HG02610 (cell line): ENCODE data around the gene ENHO.

Experiments used
- ATAC-seq: cut with Tn5 transposase; IDR thresholded peaks from one replicate; pipeline ENCODE4 v1.9.1; 2021; ENCODE audit warnings: mild to moderate bottlenecking, moderate library complexity; ENCODE audit not compliant: unreplicated experiment

Gene ENHO

GRCh38 chr9:34522971-34523797, at the start of gene ENHO:
TSS of gene ENHO (minus strand) at chr9:34522990. CDS start at chr9:34521695, 1,295 bp downstream.
- ATAC-seq: peak; percentile 74

DNA sequence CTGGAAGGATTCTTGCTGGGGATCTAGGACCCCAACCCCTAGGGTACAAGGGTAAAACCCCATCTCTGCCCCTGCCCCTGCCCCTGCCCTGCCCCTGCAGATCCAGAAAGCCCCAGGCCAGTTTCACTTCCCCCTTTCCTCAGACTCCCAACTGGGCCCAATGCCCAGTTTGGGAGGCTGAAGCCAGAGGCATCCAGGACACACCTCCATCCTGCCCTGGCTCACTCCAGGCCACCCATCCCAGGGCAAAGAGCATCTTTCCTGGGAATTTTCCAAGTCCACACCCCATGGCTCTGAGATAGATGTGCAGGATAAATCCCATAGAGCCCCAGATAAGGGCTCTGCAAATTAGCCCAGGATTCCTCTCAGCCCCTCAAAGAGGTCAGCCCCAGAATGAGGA, 49.3 kb upstream of the ENHO start:
- no peak for ATAC-seq

DNA sequence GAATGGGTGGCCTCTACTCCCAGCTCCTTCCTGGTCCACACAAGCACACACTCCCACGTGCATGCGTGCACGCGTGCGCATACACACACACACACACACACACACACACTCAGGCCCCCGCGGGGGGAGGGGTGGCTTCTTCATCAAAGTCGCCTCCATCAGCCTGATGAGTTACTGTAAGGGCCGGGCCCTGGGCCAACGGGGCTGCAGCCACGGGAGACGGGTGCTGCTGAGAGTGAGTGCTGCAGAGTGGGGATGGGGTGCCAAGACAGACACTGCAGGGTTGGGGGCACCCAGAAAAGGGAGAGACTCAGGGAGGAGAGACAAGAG, 48.7 kb upstream of the ENHO start:
- ATAC-seq: no peak

DNA sequence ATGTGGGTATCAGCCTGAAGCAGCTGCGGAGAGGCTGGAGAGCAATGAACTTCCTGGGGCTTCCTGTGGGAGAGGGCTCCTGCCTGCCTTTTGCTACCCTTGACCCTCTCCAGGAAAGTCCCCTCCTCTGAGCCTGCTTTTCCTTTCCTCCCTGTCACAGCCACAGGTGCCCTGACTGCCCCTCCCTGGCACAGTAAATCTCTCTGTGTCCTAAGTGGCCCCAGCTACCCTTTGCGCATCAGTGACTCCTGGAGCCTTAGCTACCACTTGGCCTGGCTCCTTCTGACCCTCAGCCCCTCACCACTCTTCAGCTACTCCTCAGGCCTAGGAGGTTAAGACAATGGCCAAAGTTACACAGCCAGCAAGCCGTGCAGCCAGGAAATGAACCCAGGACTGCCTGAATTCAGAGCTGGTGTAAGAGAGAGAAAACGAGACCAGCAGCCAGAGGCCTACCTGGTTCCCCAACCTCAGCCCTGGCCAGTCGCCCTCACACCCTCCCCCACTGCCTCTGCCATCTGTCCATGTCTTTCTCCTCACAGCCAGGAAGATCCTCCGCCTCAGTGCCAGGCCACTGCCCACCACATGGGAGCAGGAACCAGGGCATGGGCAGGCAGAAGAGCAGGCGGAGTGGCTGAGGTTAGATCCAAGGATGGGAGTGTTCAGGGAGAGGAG, 48.2 kb upstream of the ENHO start:
- ATAC-seq: no peak

- no peak for ATAC-seq
Measured at GRCh38 chr9:34570376-34570775, 47.6 kb upstream of the ENHO start.

- no peak for ATAC-seq
Measured at GRCh38 chr9:34568774-34569173, 46.0 kb upstream of the ENHO start.

GRCh38 chr9:34568133-34568532, 45.3 kb upstream of the ENHO start:
- ATAC-seq: no peak

DNA sequence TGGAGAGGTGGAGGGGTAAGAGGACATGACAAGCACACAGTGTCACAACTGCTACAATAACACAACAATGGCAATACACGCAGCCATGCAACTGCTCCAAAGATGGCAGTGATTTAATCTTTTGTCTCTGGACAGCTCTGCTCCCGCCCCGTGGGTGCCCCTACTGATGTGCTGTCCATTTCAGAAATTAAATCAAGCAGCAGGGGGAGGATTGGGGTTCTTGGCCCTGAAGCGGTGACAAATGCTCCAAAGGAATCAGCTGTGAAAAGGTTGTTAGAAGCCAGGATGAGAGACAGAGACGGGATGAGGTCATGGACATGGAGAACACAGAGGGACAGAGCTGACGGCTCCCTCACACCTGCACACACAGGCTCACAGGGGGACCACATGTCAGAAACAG, 44.2 kb upstream of the ENHO start:
- ATAC-seq: no peak

DNA sequence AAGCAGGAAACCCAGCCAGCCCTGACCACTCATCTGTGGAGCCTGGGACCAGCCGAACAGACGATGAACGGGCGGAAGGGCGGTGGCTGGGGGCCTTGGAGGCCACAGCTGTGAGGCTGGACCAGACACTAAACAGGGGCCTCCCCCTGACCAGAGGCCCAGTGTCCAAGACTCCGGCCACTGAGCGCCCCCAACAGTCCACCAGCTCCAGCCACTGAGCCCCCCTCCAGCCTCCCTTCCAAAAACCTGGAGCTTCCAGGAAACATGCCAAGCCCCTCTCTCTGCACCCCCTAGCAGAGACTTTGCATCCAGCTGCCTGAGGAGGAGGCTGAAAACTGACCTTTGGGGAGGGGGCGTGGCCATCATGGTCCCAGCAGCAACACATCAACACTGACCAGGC, 43.5 kb upstream of the ENHO start:
- no peak for ATAC-seq

DNA sequence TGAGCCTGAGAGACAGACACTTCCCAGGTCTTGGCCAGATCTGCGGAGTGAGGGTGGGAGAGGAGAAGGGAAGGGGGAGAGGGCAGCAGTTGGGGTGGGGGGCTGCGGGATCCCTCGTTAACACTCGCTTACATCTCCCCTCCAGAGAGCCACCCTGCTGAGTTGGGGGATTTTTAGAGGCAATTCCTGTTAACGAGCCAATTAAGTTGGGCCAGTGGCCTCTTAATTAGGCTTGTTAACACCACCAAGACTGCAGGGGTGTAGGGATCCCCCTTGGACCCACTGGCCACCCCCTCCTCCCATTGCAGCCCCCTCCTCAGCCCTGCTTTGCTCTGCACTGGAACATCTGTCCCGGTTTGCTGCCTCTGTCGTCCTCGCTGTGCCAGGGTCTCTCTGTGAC, 43.1 kb upstream of the ENHO start:
- no peak for ATAC-seq

GRCh38 chr9:34564617-34565016, 41.8 kb upstream of the ENHO start:
- ATAC-seq: no peak

DNA sequence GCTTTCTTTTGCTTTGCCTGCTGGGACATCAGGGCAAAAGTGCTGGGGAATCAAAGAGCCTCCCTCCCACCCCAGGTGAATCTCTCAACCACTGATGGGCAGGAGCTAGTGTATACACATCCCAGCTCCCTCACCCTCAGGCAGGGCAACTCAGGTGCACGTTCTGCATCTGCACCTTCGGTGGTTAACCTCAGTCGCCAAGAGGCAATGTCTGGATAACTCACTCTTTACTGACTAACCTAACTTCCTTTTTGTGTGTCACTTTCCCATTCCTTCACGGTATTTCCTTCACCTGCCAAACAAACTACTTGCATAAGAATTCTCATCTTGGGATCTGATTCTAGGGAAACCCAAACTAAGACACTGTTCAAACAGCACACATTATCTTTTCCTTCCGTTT, 40.5 kb upstream of the ENHO start:
- no peak for ATAC-seq

- ATAC-seq: no peak
Measured at GRCh38 chr9:34562135-34562745, 39.5 kb upstream of the ENHO start.

DNA sequence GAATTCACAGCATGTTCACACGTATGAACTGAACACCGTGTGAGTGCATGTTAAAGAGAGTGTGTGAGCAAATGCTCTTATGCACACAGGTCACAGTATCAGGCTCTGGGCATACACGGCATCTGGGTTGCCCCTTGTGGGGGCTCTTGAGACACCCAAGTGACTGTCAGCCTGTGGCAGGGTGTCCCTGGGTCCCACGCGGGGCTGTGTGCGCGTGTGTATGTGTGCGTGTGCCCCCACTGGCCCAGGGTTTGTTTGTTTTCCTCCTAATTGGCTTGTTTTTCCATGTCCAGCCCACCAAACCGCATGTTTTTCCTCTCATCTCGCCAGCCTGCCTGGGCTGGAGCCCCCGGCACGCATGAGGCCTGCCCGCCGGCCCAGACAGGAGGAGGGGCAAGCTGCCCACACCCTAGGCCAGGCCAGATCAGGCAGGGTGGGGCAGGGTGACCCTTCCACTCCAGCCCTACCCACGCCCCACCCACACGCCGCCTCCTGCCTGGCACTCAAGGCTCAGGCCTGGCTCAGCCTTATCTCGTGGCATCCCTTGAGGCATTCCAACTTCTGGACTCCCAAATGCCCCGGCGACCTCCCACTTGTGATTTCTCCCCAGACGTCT, 37.9 kb upstream of the ENHO start:
- ATAC-seq: no peak

DNA sequence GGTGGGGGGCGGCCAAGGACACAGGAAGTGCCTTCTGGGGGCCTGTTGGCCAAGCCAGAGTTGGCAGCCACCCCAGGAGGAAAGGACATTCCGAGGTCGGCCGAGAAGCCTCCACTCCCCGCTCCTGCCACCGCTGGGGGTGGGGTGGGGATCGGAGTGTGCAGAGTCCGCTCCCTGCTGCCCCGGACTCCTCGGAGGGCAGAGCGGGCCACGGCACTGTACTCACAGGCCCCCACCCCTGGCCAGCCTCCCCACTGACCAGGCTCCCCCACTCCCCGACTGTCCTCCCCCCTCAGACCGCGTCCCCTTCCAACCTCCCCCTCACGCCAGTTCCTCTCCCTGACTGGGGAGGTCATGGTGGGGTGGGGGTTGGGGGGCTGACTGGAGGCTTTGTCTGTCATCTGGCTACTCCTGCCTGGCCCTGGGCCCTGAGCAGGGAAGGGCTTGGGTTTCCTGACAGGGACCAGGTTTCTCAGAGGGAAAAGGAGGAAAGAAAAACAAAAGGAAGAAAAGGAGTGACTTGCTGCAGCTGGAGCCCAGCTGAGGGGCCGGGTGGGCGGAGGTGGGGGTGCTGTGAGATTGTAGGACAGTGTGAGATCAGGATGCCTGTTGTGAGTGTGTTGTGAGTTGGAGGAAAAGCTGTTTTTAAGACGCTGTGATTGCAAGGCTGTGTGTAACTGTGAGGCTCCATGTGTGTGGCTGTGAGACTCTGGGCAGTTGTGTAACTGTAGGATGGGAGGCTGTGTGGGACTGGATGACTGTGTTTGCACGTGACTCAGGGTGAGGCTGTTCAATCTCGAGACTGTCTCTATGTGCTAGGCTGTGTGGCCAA, 37.0 kb upstream of the ENHO start:
- no peak for ATAC-seq

DNA sequence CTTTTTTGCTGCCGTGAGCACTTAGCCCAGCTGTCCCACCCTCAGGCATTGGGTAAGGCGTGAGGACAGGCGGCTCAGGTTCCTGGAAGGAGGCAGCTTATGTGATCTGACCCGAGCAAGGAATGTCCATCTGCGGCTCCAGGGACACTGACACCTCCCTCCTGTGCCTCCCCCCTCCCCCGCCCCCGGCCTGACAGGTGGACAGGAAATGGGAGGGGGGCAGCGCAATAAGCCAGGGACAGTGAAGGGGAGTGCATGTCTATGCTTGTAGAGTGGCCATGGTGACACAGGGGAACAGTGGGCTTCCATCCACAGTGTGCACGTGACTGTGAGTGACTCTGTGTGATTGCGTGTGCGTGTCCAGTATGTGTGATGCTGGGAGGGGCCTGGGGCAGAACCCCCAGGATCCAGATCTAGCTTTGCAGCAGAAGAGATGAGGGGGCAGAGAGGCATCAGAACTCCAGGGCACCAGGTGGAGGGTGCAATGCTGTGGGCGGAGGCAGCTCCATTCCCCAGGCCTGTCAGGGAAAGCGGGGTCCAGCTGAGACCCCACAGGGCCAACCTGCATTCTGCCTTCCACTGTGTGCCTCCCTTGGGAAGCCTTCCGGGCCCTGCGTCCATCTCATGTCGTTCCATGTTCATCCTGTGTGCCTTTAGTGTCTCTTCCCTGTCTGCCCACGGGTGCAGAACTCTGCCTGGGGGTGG, 36.3 kb upstream of the ENHO start:
- no peak for ATAC-seq

- no peak for ATAC-seq
Measured at GRCh38 chr9:34558364-34558763, 35.6 kb upstream of the ENHO start.

DNA sequence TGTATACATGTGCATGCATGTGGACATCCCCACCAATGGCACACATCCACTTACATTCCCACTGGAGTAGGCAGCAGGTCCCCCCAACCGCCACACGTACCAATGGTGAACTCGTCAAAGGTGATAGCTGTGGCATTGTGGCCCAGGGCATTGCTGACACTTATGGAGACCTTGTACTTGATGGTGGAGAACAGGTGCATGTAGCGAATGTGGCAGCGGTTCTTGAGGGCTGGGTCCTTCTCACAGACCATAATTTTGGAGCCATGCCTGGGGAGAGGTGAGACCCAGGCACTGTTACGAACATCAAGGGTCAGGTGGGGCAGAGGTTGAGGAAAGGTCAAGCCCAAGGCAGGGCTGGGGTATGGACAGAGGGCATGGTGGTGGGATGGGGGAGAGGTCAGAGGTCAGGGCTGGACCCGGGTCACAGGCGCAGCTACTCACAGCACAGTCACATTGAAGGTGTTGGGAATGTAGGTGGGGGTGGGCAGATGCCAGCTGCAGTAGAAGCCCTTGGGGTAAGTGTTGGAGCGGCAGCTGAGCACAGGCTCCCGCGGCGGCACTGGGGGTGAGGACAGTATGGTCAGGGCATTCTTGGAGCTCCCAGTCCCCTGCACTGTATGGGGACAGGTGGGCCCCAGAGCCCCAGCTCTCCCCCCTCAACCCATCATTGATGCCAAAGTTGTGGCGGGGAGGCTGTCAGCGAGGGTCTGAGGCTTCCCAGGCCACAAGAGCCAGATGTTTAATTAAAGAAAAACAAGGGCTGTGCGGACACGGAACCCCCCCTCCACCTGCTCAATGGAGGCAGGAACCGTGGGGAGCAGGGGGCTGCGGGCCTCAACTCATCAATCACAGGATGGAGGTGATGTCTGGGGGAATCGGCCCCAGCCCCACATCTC, 34.9 kb upstream of the ENHO start:
- no peak for ATAC-seq

GRCh38 chr9:34556949-34557348, 34.2 kb upstream of the ENHO start:
- ATAC-seq: no peak
